Stimulated activated CD4-positive, alpha-beta T cell treated with anti-CD3 and anti-CD28 coated beads, Interleukin-2, amount 100 ng/mL, for 48 hours (primary cell): ENCODE measurements around the gene LSAMP.

ENCODE experiments used
- DNase-seq, 2 donors: peaks; one replicate each; pipeline ENCODE4 v3.0.0-alpha.2; 2020

Gene LSAMP

DNA sequence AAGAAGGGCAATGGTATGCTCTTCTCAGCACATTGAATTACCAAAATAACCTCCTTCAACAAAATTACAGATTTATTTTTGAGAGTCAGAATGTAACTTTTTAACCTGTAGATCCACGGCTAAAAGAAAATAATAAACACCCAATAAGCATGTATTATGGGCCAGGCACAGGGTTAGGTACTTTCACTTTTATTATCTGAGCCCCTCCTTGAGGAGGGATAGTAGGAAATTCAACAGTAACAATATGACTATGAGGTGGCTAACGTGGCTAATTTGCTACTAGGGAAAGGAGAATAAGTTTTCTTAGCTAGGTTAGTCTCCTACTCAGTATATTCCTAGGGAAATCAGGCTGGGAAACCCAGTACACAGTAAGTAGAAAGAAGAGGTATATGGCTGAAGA lies 515.1 kb downstream of the LSAMP start:
- DNase-seq = no peak

DNA sequence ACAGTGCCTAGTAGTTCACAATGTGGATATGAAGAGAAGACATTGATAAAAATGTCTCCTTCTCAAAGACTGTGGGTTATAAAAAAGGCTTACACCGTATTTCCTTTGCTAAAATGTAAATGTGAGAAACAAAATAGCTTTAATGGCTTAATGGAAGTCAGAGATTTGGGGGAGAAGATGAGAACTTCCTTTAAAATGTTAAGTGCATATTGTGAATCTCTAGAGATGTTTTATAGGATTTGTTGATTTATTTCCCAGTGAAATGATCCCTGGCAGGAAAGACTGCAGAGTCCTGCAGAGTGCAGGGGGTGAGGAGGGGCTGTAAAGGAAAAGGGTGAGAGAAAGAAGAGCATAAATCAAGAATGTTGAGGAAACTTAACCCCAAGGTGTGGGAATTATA lies 516.9 kb downstream of the LSAMP start:
- no peak for DNase-seq

DNA sequence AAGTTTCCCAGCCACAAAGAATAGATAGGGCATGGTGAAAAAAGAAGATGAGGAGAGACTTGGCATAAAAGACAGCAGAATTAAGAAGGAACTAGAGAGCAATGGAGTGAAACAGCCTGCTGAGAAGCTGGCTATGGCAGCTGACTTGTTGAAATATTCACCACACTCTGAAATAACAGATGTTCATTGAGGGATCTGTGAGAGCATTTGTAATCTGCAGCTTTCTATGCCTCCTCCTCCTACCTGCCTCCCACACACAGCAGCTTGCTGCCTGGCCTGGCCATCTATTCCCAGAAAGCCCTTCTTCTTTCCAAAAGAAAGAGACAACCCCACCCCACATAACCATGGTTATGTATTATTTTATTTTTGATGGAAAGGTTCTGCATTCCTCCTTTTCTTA lies 518.1 kb downstream of the LSAMP start:
- no peak for DNase-seq

DNA sequence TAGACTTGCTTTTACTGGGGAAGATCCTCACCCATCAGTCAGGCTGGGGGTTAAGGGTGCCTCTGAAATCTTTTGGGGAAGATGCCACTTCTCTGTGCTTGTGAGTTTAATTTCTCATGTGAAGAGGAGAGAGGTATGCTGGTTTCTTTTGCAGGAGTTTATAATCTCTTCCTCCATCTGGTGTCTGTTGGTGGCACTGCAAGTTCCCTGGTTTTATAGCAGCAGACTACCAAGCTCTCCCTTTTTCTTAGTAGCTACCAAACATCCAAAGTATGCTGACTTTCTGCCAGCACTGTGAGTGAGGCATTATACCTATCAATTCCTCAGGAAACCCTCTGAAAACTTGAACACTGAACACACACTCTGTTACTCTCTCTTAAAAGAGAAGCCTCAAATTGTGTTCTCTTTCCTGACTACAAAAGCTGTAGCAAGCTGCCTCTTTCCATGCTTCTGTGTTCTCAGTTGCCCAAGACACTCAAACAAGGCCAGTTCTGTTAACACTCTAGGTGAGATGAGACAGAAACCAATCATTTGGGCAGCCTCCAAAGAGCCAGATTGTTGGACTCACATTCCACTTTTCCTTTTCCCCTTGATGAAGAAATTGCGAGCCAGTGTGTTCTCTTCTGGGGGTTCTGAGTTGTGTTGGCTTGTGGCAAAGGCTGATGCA lies 522.5 kb downstream of the LSAMP start:
- no peak for DNase-seq

DNA sequence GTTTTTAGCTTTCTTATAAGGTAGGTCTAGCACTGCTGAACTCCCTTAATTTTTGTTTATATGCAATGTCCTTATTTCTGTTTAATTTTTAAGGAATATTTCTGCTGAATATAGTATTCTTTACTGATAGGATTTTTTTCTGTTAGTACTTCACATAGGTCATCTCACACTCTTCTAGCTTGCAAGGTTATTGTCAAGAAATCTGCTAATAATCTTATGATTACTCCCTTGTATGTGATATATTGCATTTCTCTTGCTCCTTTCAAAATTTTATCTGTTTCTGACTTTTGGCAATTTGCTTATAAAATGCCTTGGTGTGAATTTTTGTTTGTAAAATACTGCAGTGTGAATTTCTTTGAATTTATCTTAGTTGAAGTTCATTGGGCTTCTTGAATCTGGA lies 523.6 kb downstream of the LSAMP start:
- no peak for DNase-seq

DNA sequence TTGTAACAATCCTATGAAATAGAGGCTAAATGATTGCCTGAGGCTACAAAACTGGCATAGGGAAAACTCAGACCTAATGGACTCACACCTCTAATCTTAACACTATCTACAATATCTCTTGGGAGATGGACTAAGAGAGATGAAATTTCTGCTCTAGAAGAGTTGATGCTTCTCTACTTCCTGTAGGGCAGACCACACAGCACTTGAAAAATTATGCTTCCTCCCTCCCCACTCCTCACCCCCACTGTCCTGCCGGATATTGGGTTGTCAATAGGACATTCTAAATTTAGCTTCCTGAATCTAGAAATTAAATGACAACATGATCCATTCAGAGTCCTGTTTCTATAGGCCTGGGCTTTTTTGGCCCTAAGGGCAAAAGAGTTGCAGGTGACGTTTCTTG lies 526.4 kb downstream of the LSAMP start:
- DNase-seq = no peak

DNA sequence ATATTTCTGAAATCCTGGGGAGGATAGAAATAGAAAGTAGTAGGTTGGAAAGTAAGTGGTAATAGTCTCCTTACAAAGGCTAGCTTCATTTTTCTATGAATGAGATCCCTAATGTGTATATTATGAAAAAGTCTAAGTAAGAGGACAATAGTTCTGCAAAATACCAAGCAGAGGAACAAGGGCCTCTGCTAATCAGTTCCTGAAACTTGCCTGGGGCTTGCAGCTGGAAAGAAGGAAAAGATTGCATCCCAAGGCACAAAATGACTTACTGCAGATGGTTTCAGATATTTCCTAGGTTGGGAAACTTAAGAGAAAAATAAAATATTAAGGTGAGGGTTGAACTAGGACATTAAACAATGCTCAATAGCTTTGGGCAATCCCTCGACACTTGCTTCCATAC lies 528.4 kb downstream of the LSAMP start:
- DNase-seq = no peak

DNA sequence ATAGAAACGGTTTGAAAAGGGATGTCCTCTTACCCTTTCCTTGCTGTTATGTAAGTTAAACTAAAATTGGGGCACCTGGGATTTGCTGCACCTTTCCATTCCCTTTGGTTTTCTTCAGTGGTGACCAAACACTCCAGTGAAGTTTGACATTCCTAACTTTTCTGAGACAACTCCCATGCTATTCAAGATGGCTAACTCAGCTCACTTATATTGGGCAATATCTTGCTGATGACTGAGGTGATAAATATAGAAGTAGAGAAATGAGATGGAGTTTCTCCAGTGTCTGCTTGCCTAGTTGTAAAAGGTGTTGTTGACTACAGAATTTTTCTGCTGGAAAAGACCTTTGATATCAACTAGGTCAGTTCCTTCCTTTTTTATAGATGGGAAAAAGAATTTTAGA lies 530.2 kb downstream of the LSAMP start:
- no peak for DNase-seq

DNA sequence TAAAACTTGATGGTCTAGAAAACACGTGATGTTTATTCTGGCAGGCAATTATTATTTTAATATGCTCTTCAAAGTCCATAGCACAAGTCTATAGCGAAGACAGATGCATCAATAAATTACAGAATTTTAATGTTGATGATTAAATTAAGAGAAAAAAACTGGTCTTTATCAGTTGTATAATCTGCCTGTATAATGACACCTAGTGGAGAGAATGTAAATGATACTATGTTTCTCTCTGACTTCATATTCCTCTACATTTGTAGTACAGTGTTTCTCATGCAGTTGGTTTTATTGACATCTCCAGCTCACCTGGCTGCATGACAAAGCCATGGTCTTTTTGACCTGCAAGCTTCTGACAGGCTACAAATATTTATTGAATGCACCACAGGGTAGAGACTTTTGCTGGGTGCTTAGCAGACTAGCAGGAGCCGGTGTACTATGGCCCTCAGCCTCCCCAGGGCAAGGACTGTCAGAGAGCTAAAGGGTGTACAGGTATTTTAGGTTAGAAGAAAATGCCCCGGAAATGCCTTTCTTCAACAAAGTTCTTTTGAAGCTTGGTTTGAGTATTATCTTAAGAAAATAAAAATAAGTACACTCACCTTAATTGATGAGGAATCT lies 532.1 kb downstream of the LSAMP start:
- DNase-seq = no peak

DNA sequence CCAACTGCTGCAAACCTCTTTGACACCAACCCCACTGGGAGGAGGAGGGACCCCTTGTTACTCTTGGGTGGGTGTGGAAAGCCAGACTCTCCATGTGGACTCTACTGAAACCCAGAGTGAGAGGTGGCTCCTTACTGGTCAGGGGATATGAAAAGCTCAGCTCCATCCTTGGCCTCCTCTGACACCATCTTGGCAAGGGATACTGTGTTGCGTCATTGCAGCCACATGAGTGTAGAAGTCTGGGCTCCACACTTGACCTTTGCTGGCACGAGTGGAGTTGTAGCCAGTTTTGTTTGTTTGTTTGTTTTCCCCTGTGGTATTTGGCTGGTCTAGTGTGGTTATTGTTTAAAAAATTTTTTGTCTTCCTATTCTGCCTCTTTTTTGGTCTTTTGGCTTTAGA lies 532.9 kb downstream of the LSAMP start:
- no peak for DNase-seq

DNA sequence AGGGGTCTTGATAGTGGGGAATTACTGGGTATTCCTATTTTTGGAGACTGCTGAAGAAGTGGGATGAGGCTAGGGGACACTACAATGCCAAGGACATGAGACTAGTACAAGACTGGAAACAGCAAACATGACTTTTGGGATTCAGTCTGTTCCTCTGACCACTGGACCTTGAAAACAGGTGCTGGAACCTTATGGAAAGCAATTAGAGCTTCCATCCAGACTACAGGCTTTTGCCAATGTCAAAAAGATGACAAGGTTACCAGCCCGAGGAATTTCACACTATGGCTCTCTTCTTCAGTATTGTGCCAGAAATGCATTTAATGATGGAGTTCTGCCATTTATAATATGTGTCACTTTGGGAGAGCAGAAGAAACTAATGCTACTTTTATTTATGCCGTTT lies 539.4 kb downstream of the LSAMP start:
- DNase-seq = no peak

DNA sequence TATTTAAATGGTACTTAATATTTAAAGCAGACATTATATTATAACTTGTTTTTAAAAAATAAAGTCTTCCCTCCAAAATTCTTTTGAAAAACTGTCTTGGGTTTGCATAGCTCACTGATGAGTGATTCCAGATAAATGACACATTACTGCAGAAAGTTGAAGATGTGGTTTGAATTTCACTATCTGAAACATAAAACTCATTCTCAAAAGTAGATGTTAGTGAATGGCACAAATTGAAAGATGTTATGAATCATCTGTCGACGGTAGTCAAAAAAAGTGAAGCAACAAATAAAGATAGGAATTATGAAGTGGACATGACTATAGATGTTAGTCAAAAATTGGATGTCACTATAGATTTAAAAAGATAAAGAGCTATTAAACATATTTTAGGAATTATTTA lies 541.4 kb downstream of the LSAMP start:
- no peak for DNase-seq

DNA sequence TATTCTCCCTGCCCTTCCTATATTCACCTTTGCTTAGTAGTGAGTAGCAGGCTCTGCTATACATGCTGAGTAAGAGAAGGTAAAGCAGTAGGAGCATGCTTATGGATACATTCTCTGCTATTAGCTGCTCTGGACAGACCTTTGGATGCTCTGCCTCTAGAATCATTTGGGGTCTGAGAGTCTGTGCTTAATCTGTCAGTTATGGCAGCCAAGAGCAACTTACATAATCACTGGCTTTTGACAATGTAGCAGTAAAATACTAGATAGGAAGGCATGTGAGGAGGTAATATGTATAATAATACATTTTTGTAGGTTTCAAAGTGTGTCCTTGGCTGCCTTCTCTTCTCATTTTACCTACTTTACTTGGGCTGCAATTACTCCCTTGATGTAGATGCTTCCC lies 544.3 kb downstream of the LSAMP start:
- DNase-seq = no peak

DNA sequence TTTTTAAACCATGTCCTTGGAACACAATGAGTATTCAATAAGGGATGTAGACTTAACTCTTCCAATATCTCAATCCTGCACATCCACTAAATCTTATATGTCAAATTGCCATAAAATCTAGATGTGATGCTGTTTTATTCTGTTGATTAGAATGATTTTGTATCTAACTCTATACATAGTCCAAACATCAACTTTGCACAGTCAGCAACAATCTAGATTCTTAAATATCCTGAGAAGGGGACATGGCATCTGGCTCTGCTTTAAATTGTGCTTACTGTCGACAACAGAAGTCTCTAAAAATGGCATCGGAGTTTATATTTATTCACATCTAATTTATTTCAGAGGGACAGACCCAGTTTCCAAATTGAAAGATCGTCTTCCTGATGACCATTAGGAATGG lies 545.8 kb downstream of the LSAMP start:
- DNase-seq = no peak

DNA sequence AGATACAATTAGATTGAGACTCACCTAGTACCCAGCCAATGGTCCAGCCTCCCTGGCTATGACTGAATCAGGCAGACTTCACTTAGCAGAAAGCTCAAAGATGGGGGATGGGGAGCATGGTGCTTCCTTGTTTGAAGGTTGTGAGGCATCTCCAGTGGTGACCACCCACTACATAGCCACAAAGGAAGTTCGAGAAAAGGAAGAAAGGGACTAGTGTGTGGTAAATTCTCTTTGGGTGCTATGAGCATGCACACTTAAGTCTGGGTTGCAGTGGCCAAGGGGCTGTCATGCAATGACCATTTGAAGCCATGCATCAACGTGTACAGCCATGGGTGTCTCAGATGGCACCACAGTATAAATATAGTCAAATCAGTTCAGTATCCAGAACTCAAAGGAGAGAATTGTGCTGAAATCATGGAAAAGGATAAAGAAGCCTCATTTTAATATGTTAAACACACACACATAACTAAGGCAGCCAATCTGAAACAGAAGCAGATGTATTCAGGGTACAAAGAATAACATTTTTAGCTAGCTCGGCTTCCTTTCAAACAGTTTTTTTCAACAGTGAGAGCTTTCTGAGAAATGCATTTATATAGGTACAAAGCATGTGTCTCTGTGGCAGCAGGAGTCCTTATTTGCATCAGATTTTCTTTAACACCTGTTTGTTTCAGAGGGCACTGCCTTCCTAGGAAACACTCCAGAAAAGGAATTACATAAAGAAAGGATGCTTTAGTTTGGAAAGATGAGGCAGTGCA lies 546.5 kb downstream of the LSAMP start:
- no peak for DNase-seq

DNA sequence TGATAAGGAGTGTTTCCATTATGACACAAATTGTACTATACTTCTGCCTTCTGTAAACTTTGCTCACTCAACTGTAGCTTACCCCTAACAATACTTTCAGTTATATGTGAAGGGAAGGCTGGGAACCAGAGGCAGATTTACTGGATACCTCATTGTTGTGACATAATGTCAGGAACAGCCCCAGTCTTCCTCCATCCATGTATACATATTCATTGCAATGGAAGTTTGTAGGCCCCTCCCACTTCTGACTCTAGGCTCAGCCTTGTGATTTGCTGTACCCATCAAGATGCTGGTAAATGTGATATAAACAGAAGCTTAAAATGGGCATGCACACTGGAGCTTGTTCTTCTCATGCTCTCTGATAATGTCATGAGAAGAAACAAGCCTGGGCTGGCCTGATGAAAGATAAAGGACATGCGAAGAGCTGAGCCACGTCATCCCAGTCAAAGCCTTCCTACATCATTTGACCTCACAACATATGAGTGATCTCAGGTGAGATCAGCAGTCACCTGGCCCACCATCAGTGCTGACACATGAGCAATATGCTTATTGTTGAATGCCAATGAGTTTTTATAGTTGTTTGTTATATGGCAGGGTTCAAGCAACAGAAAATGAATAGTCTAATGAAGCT lies 554.2 kb downstream of the LSAMP start:
- no peak for DNase-seq

DNA sequence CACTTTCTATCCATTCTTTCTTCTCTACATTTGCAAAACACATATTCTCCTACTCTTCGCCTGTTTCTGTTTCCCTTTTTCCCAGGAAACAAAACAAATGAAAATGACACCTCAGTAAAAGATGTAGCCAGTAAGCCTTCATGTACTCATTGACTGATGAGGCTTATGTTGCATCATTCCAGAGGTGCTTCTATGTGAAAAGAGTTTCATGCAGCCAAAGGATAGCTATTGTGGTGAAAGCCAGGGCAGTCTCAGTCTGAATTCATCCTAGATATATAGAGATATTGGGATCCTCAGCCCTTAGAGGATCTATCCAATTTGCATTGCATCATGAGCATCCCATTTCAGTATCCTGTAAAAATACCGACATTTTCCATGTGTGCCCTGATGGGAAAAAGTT lies 554.7 kb downstream of the LSAMP start:
- DNase-seq = no peak

DNA sequence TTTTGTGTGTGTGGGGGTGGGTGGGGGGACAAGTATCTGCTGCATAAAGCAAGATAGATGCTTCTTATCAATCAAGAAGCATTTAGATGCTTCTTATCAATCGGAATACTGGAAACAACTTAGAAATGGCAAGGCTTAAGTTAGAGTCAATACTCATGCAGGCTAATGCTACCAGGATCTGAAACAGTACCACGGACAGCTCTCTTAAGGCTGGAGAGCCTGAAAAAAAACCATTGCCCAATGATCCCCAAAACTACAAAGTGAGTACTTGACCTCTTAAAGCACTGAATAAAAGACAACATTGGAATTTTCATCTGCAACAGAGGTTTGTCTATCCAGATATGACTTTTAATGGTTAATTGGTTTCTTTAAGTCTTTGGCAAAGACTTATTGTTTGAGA lies 559.7 kb downstream of the LSAMP start:
- DNase-seq = no peak

DNA sequence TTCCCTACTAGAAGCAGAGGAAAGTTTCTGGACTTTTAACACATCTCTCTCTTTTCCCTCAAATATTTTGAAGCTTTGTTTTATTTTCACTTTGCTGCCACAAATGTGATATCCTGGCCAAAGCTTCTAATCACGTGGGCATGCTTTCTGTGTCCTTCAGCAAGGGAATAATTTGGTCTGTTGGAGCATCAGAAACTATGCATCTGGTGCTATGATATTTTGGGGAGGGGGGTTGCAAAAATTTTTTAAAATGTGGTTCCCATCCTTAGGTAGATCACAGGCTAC lies 567.7 kb downstream of the LSAMP start:
- DNase-seq = no peak

DNA sequence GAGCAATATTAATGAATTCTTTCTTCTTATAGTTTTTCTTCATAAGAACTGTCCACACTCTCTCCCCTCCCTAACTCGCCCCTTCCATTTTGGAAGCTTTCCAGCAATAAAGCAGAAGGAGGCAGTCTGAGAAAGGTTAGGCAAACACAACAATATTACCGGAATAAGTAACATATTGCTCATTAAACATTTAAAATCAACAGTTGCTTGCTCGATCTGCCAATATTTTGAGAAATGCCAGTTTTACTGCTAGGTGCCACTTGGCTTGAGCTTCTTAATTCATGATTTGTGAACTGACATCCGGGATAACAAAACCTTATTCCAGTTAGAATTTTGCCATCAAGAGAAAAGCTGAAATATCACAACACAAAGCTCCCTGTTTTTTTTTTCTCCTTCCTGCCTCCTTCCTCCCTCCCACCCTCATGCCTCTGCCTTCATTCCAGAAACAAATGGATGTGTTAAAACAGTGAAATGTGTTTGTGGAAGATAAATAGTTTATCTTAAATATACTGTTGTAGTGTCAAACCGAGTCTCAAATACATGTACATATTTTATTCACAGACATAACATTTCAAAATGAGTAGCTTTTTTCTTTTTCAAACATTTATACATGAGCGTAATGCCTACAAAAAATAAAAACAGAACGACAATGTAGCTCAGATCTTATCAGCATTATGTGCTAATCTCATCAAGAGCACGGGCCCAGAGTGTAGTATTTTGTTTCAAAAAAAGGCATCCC lies 568.2 kb downstream of the LSAMP start:
- no peak for DNase-seq

DNA sequence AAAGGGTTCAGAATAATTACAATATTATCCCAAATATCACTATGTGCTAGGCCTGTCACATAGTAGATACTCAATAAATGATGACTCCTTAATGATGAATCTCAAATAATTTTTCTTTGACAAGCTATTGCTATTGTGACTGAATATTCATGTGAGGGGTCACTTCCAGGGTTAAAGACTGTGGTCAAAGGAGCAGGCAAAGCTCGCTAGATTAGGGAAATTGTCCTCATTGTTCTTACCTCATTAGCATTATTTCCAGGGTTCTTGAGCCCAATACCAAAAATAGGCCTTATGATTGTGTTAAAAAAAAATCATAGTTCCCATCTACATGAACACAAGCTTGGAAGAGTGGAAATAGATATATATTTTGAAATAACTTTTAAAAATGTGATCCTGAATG lies 569.8 kb downstream of the LSAMP start:
- no peak for DNase-seq

DNA sequence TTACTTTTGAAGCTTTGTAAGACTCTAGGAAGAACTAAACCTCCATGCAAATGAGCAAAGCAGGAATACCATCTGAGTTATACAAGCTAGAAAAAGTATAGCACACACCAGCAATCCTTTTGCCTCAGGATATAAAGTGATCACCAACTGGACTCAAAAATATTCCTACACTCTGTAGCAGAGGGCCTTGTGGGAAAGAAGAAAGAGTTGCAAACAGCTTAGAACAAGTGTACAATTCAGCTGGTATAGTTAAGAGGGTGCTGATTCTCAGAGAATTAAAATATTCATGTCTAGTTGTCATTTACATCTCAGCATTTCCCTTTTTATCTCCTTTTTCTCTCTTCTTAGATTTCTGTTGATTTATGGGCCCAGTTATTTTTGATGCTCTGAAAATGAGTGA lies 573.6 kb downstream of the LSAMP start:
- DNase-seq = no peak

DNA sequence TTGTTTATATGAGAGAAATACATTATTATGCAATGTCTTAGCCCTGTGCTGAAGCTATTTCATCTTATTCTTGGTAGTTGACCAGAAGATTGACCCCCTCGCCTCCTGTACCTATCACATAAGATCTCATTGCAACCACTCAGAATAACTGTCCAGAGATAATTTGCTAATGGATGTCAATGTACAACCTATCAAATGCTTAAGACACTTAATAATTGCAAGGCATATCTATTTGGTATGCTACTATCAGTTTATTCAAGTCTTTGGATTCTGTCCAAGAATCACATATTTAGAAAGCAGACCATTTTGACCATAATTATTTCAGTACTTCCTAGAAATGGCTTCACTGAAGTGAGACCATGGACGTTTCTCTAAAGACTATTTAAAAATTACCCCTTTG lies 580.4 kb downstream of the LSAMP start:
- no peak for DNase-seq

DNA sequence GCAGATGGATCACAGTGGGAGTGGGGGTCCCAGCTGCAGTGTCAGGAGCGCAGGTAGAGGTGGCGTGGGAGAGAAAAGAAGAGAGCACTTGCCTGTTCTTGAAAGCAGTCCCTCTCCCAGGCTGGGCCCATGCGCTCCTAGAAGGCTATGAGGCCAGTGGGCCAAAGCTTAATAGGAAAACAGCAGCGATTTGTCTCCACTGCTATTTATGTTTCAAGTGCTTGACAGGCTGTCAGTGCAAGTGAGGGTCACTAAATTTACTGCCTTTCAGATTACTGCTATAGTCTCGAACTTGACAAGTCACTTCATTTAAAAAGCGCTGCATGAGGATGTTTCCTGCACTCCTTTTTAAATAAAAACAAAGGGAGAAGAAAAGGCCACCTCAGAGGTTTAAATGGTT lies 582.4 kb downstream of the LSAMP start:
- DNase-seq = no peak
